Thyroid gland (tissue), 4 donors: Measurements from ENCODE around the gene PCDHA2.

Experiments used
- POLR2A ChIP-seq, 2 donors: fragments of 450-650 bp; IDR thresholded peaks; one replicate each; pipeline ENCODE4 v1.6.1; 2017; ENCODE audit warnings: antibody characterized with exemption in 2 of 2, mild to moderate bottlenecking in 2 of 2, moderate library complexity in 1 of 2
- TF ChIP-seq, protein P1 (sequence below), 6 experiments: fragments of 200-600 bp in 3 of 6; fragments of 450-650 bp in 3 of 6; sonication (generic) in 3 of 6; IDR thresholded peaks; one replicate each; pipeline ENCODE4 v1.5.1; 2016 to 2019; ENCODE audit warnings: antibody characterized with exemption in 6 of 6, mild to moderate bottlenecking in 2 of 6, inconsistent platforms in 1 of 6, moderate library complexity in 1 of 6

- TF ChIP-seq, protein P1, sequence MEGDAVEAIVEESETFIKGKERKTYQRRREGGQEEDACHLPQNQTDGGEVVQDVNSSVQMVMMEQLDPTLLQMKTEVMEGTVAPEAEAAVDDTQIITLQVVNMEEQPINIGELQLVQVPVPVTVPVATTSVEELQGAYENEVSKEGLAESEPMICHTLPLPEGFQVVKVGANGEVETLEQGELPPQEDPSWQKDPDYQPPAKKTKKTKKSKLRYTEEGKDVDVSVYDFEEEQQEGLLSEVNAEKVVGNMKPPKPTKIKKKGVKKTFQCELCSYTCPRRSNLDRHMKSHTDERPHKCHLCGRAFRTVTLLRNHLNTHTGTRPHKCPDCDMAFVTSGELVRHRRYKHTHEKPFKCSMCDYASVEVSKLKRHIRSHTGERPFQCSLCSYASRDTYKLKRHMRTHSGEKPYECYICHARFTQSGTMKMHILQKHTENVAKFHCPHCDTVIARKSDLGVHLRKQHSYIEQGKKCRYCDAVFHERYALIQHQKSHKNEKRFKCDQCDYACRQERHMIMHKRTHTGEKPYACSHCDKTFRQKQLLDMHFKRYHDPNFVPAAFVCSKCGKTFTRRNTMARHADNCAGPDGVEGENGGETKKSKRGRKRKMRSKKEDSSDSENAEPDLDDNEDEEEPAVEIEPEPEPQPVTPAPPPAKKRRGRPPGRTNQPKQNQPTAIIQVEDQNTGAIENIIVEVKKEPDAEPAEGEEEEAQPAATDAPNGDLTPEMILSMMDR (IDR thresholded peaks at IDR 0.05), result no peak
- no peak for TF ChIP-seq POLR2A (IDR thresholded peaks at IDR 0.05)
These were observed 8.2 kb downstream of the PCDHA2 start for GRCh38 chr5:140802781-140803271.
